ENCODE data around the gene TLN1. TPM values are rescaled to one million over a fixed set of nuclear protein-coding genes. Genes with fewer than 3 reads are reported as not detected.

Gene TLN1
- total and polyA plus RNA-seq, 2 experiments from 2014 or later, result 21.5 to 120 TPM

- Histone ChIP-seq H3K36me3 (ENCODE audit: insufficient read depth) (peaks cover 8% of the 10 kb centered on the region; the same call in 1 of the 2 replicates), H3K27ac (ENCODE audit: low read depth) (no peak overlapping the region), H2AFZ (no peak overlapping the region), H3K4me2 (no peak overlapping the region), H4K20me1 (replicated peaks; ENCODE audit: insufficient read depth) (no peaks in the 10 kb centered on the region; the same call in none of the 2 replicates), H3K9me2 (ENCODE audit: insufficient read depth) (no peaks in the 10 kb centered on the region), H3K79me2 (replicated peaks; ENCODE audit: insufficient read depth) (peaks cover 8% of the 10 kb centered on the region; the same call in 1 of the 2 replicates), H3F3A (replicated peaks; ENCODE audit: low read depth) (peaks cover 29% of the 10 kb centered on the region; the same call in 1 of the 2 replicates), H3K27me3 (ENCODE audit: insufficient read depth) (peaks cover 4% of the 10 kb centered on the region; the same call in 1 of the 2 replicates), H3K4me3 (no peak overlapping the region), H3K4me1 (ENCODE audit: insufficient read depth) (peaks cover 23% of the 10 kb centered on the region)
- peaks cover 33% of the 10 kb centered on the region for H3K27me3 Mint-ChIP-seq (ENCODE audit: insufficient read depth, low read depth, poor library complexity)
- peak overlapping the region; percentile 90; the same call in 1 of the 2 replicates for H3K27ac Mint-ChIP-seq
- peaks cover 55% of the 10 kb centered on the region for H3K4me1 Mint-ChIP-seq
- peaks cover 49% of the 10 kb centered on the region for H3K36me3 Mint-ChIP-seq (ENCODE audit: low read depth)
- DNase-seq (ENCODE audit: low spot score) (peak; percentile 56), ATAC-seq (no peak)
- H3K9me3 Mint-ChIP-seq, result peaks cover 3% of the 10 kb centered on the region
- H3K4me3 Mint-ChIP-seq, result no peak overlapping the region
- TF ChIP-seq ZNF114 (CRISPR knock-in tag; IDR thresholded peaks at IDR 0.05) (no peak), CTCF (conservative IDR thresholded peaks at IDR 0.05; ENCODE audit: low read depth in 2 of 2) (peak; percentile 51 to 63)
Measured at GRCh38 chr9:35660966-35661415, 71.0 kb downstream of the TLN1 start.

GRCh38 chr9:35659340-35659739 is 72.7 kb downstream of the TLN1 start:
- ATAC-seq (no peak), DNase-seq (ENCODE audit: low spot score) (no peak)
- H3K27ac ChIP-seq (ENCODE audit: low read depth), result 0 out of 2 replicates have a peak overlapping the region, but pooled peaks have one; percentile 89
- Mint-ChIP-seq H3K27ac (no peak overlapping the region), H3K4me1 (peaks cover 47% of the 10 kb centered on the region), H3K36me3 (ENCODE audit: low read depth) (peaks cover 49% of the 10 kb centered on the region), H3K27me3 (ENCODE audit: insufficient read depth, low read depth, poor library complexity) (peaks cover 35% of the 10 kb centered on the region), H3K4me3 (peak overlapping the region; percentile 77), H3K9me3 (peaks cover 3% of the 10 kb centered on the region)
- H3F3A ChIP-seq (replicated peaks; ENCODE audit: low read depth), result peaks cover 24% of the 10 kb centered on the region; the same call in 1 of the 2 replicates
- H3K27me3 ChIP-seq (ENCODE audit: insufficient read depth), result peaks cover 4% of the 10 kb centered on the region; the same call in 1 of the 2 replicates
- peaks cover 8% of the 10 kb centered on the region; the same call in 1 of the 2 replicates for H3K36me3 ChIP-seq (ENCODE audit: insufficient read depth)
- peaks cover 5% of the 10 kb centered on the region; the same call in 1 of the 2 replicates for H3K79me2 ChIP-seq (replicated peaks; ENCODE audit: insufficient read depth)
- no peaks in the 10 kb centered on the region for H3K9me2 ChIP-seq (ENCODE audit: insufficient read depth)
- H4K20me1 ChIP-seq (replicated peaks; ENCODE audit: insufficient read depth), result no peaks in the 10 kb centered on the region; the same call in none of the 2 replicates
- peak overlapping the region; percentile 97 for H3K4me3 ChIP-seq
- peak overlapping the region; percentile 92 for H3K4me2 ChIP-seq
- H2AFZ ChIP-seq, result no peak overlapping the region
- peaks cover 16% of the 10 kb centered on the region for H3K4me1 ChIP-seq (ENCODE audit: insufficient read depth)
- TF ChIP-seq EZH2phosphoT487 (IDR thresholded peaks at IDR 0.05; ENCODE audit: unreplicated experiment) (no peak), NANOG (IDR thresholded peaks at IDR 0.05; ENCODE audit: borderline replicate concordance) (no peak), ZNF114 (CRISPR knock-in tag; IDR thresholded peaks at IDR 0.05) (no peak), ZNF331 (CRISPR knock-in tag; IDR thresholded peaks at IDR 0.05; ENCODE audit: low read depth) (no peak), EZH2 (IDR thresholded peaks at IDR 0.05; ENCODE audit: low read depth, unreplicated experiment) (no peak), STAT1 (IDR thresholded peaks at IDR 0.05; ENCODE audit: unreplicated experiment) (no peak), JUNB (IDR thresholded peaks at IDR 0.05; ENCODE audit: unreplicated experiment) (no peak), REST (IDR thresholded peaks at IDR 0.05; ENCODE audit: unreplicated experiment) (no peak), POLR2AphosphoS5 (IDR thresholded peaks at IDR 0.05; ENCODE audit: low read depth) (no peak), CREB1 (CRISPR knock-in tag; IDR thresholded peaks at IDR 0.05; ENCODE audit: low read depth) (no peak)
